H1 (cell line): ENCODE results near the gene CORO2B. TPM values are rescaled to one million over a fixed set of nuclear protein-coding genes. Genes with fewer than 3 reads are reported as not detected.
A peak's percentile ranks its signal among the peaks of the same experiment; 100 is the strongest.

Experiments used
- CTCF ChIA-PET: fragments of 300-600 bp; sonication (Branson Sonifier 250); formaldehyde crosslinking; loops from one replicate; lab custom pipeline; 2021; ENCODE audit not compliant: partially characterized antibody; lab: Charles Lee
- POLR2A ChIA-PET: fragments of 300-600 bp; sonication (Branson Sonifier 250); formaldehyde crosslinking; loops from one replicate; lab custom pipeline; 2021; ENCODE audit warnings: inconsistent platforms; ENCODE audit not compliant: partially characterized antibody; lab: Charles Lee
- DNase-seq, 2 experiments: peaks; one replicate each; pipeline versions ENCODE4 v3.0.0 to v3.0.0-alpha.2; 2010 to 2022; ENCODE audit warnings: low spot score in 2 of 2, low read depth in 1 of 2, mixed read lengths in 1 of 2
- FAIRE-seq: peaks from 2 replicates; lab custom pipeline; 2011; peaks lifted over from hg19 to GRCh38; lab: Jason Lieb, UNC
- H2AFZ ChIP-seq: 2 replicates; pipeline ENCODE4 v1.8.1; 2012; ENCODE audit warnings: low read length, inconsistent platforms
- H2AK5ac ChIP-seq: 2 replicates; pipeline ENCODE4 v1.6.1; 2013; ENCODE audit warnings: low read depth, low read length
- H2BK120ac ChIP-seq: replicated peaks from 2 replicates; pipeline ENCODE3; 2013; ENCODE audit warnings: low read depth, low read length, inconsistent platforms
- H2BK12ac ChIP-seq: 2 replicates; pipeline ENCODE4 v1.6.1; 2013; ENCODE audit warnings: low read depth, low read length
- H2BK15ac ChIP-seq: 2 replicates; pipeline ENCODE4 v1.6.1; 2013; ENCODE audit warnings: low read length
- H2BK20ac ChIP-seq: 2 replicates; pipeline ENCODE4 v1.6.1; 2013; ENCODE audit warnings: low read length
- H2BK5ac ChIP-seq: 2 replicates; pipeline ENCODE4 v1.6.1; 2013; ENCODE audit warnings: low read depth, low read length
- H3K14ac ChIP-seq: 2 replicates; pipeline ENCODE4 v1.6.1; 2013; ENCODE audit warnings: inconsistent platforms; ENCODE audit not compliant: insufficient read length
- H3K18ac ChIP-seq: 2 replicates; pipeline ENCODE4 v1.6.1; 2013; ENCODE audit warnings: low read length; ENCODE audit errors: extremely low read depth
- H3K23ac ChIP-seq: 2 replicates; pipeline ENCODE4 v1.6.1; 2013; ENCODE audit warnings: inconsistent platforms; ENCODE audit not compliant: insufficient read length
- H3K23me2 ChIP-seq: 2 replicates; pipeline ENCODE4 v1.6.1; 2013; ENCODE audit warnings: low read depth, low read length
- H3K27ac ChIP-seq: 2 replicates; pipeline ENCODE4 v1.6.1; 2011; ENCODE audit warnings: low read depth, low read length, inconsistent platforms
- H3K27me3 ChIP-seq, 4 experiments: replicated peaks in 1 of 4; 1 replicate in 1 of 4; 2 replicates in 3 of 4; pipeline versions ENCODE4 v1.6.1 to v1.8.1; 2011 to 2013; ENCODE audit warnings: low read length in 3 of 4, mild to moderate bottlenecking in 3 of 4, inconsistent platforms in 2 of 4, mixed read lengths in 2 of 4, moderate library complexity in 1 of 4; ENCODE audit not compliant: control insufficient read depth in 3 of 4, insufficient read depth in 3 of 4; ENCODE audit errors: extremely low read depth in 1 of 4
- H3K36me3 ChIP-seq, 4 experiments: 2 replicates each; pipeline versions ENCODE4 v1.6.1 to v1.8.1; 2011 to 2013; ENCODE audit warnings: mild to moderate bottlenecking in 4 of 4, low read length in 3 of 4, moderate library complexity in 2 of 4, control low read depth in 1 of 4, inconsistent platforms in 1 of 4; ENCODE audit not compliant: insufficient read depth in 4 of 4, control insufficient read depth in 2 of 4
- H3K4ac ChIP-seq: replicated peaks from 2 replicates; pipeline ENCODE3; 2013; ENCODE audit warnings: low read length, low read depth, mixed read lengths, inconsistent platforms; ENCODE audit not compliant: insufficient read length
- H3K4me1 ChIP-seq, 4 experiments: replicated peaks in 1 of 4; 1 replicate in 1 of 4; 2 replicates in 3 of 4; pipeline versions ENCODE4 v1.6.1 to v1.8.1; 2011 to 2013; ENCODE audit warnings: low read length in 3 of 4, inconsistent platforms in 2 of 4, mixed read lengths in 1 of 4; ENCODE audit not compliant: insufficient read depth in 4 of 4, control insufficient read depth in 3 of 4
- H3K4me2 ChIP-seq, 2 experiments: 2 replicates each; pipeline versions ENCODE4 v1.6.1 to v1.8.1; 2011 to 2013; ENCODE audit warnings: low read depth in 2 of 2, low read length in 2 of 2, control low read depth in 1 of 2, inconsistent platforms in 1 of 2, mild to moderate bottlenecking in 1 of 2; ENCODE audit not compliant: insufficient read depth in 1 of 2
- H3K4me3 ChIP-seq, 4 experiments: fragments of 200-600, 300-600 bp in 1 of 4; sonication (generic), shearing (Covaris generic), sonication (Bioruptor Twin) in 1 of 4; 2 replicates each; pipeline versions ENCODE4 v1.5.1 to v1.8.1; 2011 to 2016; ENCODE audit warnings: low read length in 4 of 4, low read depth in 3 of 4, control low read depth in 2 of 4, inconsistent platforms in 2 of 4, mild to moderate bottlenecking in 2 of 4, mixed read lengths in 1 of 4, moderate library complexity in 1 of 4; ENCODE audit not compliant: insufficient read depth in 2 of 4; ENCODE audit errors: extremely low read depth in 1 of 4
- H3K56ac ChIP-seq: replicated peaks from 2 replicates; pipeline ENCODE3; 2013; ENCODE audit warnings: low read depth, mild to moderate bottlenecking, mixed read lengths, low read length, inconsistent platforms; ENCODE audit not compliant: insufficient read length
- H3K79me1 ChIP-seq: 2 replicates; pipeline ENCODE4 v1.6.1; 2013; ENCODE audit warnings: low read depth, low read length, control low read depth
- H3K79me2 ChIP-seq, 2 experiments: 2 replicates each; pipeline versions ENCODE4 v1.6.1 to v1.8.1; 2012 to 2013; ENCODE audit warnings: low read length in 2 of 2, mild to moderate bottlenecking in 2 of 2, inconsistent platforms in 1 of 2; ENCODE audit not compliant: insufficient read depth in 2 of 2, control insufficient read depth in 1 of 2
- H3K9ac ChIP-seq, 4 experiments: replicated peaks in 1 of 4; 1 replicate in 1 of 4; 2 replicates in 3 of 4; pipeline versions ENCODE4 v1.6.1 to v1.8.1; 2011 to 2013; ENCODE audit warnings: low read depth in 3 of 4, low read length in 3 of 4, control low read depth in 2 of 4, mild to moderate bottlenecking in 2 of 4, moderate library complexity in 2 of 4, inconsistent platforms in 1 of 4; ENCODE audit errors: extremely low read depth in 1 of 4
- H3K9me3 ChIP-seq, 2 experiments: 2 replicates each; pipeline versions ENCODE4 v1.6.1 to v1.8.1; 2012 to 2013; ENCODE audit warnings: mild to moderate bottlenecking in 2 of 2, moderate library complexity in 2 of 2, control low read depth in 1 of 2, inconsistent platforms in 1 of 2, low read depth in 1 of 2, low read length in 1 of 2, mixed read lengths in 1 of 2; ENCODE audit not compliant: insufficient read depth in 2 of 2
- H4K20me1 ChIP-seq, 2 experiments: replicated peaks in 1 of 2; 2 replicates each; pipeline versions ENCODE3 to v1.8.1; 2011 to 2013; ENCODE audit warnings: inconsistent platforms in 2 of 2, low read length in 2 of 2, mild to moderate bottlenecking in 1 of 2; ENCODE audit not compliant: insufficient read depth in 2 of 2, control insufficient read depth in 1 of 2
- H4K5ac ChIP-seq: 2 replicates; pipeline ENCODE4 v1.6.1; 2013; ENCODE audit warnings: low read length, low read depth, mixed read lengths, inconsistent platforms; ENCODE audit not compliant: insufficient read length
- H4K8ac ChIP-seq: 2 replicates; pipeline ENCODE4 v1.8.0; 2013; ENCODE audit warnings: mild to moderate bottlenecking, moderate library complexity, low read length, inconsistent platforms; ENCODE audit not compliant: insufficient read depth; ENCODE audit errors: extremely low read depth
- H4K91ac ChIP-seq: replicated peaks from 2 replicates; pipeline ENCODE3; 2013; ENCODE audit warnings: low read length, mixed read lengths, inconsistent platforms; ENCODE audit not compliant: insufficient read length
- CHD1 ChIP-seq: IDR thresholded peaks from 2 replicates; pipeline ENCODE4 v1.6.1; 2012; ENCODE audit warnings: low read depth, low read length, improper control_type of control experiment
- EZH2 ChIP-seq: fragments of 200-600 bp; sonication (generic); IDR thresholded peaks from 2 replicates; pipeline ENCODE4 v1.7.1; 2012; ENCODE audit warnings: low read depth, mild to moderate bottlenecking, moderate library complexity, low read length, inconsistent platforms; ENCODE audit not compliant: severe bottlenecking
- NRF1 ChIP-seq: IDR thresholded peaks from 2 replicates; pipeline ENCODE4 v1.6.1; 2011; ENCODE audit warnings: mild to moderate bottlenecking, low read depth, low read length, improper control_type of control experiment
- RAD21 ChIP-seq, 2 experiments: IDR thresholded peaks in 1 of 2; conservative IDR thresholded peaks in 1 of 2; 2 replicates each; pipeline ENCODE4 v1.6.1; 2011; ENCODE audit warnings: low read depth in 2 of 2, low read length in 2 of 2, improper control_type of control experiment in 1 of 2, inconsistent platforms in 1 of 2, mild to moderate bottlenecking in 1 of 2, moderate library complexity in 1 of 2
- SIRT6 ChIP-seq: IDR thresholded peaks from one replicate; pipeline ENCODE4 v1.7.1; 2012; ENCODE audit warnings: low read length, inconsistent platforms
- SP4 ChIP-seq: IDR thresholded peaks from 2 replicates; pipeline ENCODE4 v1.6.1; 2012; ENCODE audit warnings: low read length, inconsistent platforms
- SRF ChIP-seq: IDR thresholded peaks from 2 replicates; pipeline ENCODE4 v1.6.1; 2011; ENCODE audit warnings: mild to moderate bottlenecking, low read depth, low read length, moderate library complexity
- TAF7 ChIP-seq: optimal IDR thresholded peaks from 2 replicates; pipeline ENCODE3; 2011; ENCODE audit warnings: low read depth, mild to moderate bottlenecking, inconsistent platforms, low read length, moderate library complexity, borderline replicate concordance
- WGBS, 2 experiments: shearing (Covaris generic) in 1 of 2; methylation state at CpG; one replicate each; pipeline versions ENCODE4 v1.1.6 to v1.1.7; 2013 to 2015; ENCODE audit warnings: low lambda C conversion rate in 2 of 2, mixed read lengths in 2 of 2, inconsistent platforms in 1 of 2, low coverage in 1 of 2, missing lambda C conversion rate in 1 of 2; ENCODE audit not compliant: insufficient replicate concordance in 2 of 2, insufficient coverage in 1 of 2, insufficient read length in 1 of 2; ENCODE audit errors: extremely low coverage in 1 of 2, missing lambda C conversion rate in 1 of 2; 5-methylcytosine and 5-hydroxymethylcytosine counted together
- polyA plus RNA-seq, 7 experiments: library from polyadenylated mRNA; depleted of rRNA in 3 of 7; stranded (reverse) in 5 of 7; unstranded in 2 of 7; fragments of >200 nt in 5 of 7; fragments of 200-250 nt in 2 of 7; gene quantifications; 1 replicate in 5 of 7; 2 replicates in 1 of 7; 4 replicates in 1 of 7; pipeline versions ENCODE4 v1.2.1 to v1.2.3, GENCODE V29; 2011 to 2013; ENCODE audit warnings: missing spikeins in 2 of 7, mixed read lengths in 2 of 7
- total RNA-seq: library from RNA; stranded (reverse); fragmentation: NEBNext Ultra II Directional; extraction: Animal tissue kit (Norgen Biotek cat#: 25700); gene quantifications from 2 replicates; pipeline ENCODE4 v1.2.1, GENCODE V29; 2021
- TF ChIP-seq, protein P1 (sequence below), 3 experiments: IDR thresholded peaks; 1 replicate in 2 of 3; 2 replicates in 1 of 3; pipeline versions ENCODE4 v1.5.1 to v1.6.1; 2011; ENCODE audit warnings: low read length in 3 of 3, mild to moderate bottlenecking in 3 of 3, inconsistent platforms in 2 of 3, low read depth in 1 of 3, moderate library complexity in 1 of 3; ENCODE audit not compliant: insufficient read depth in 1 of 3; ENCODE audit errors: control extremely low read depth in 1 of 3

Gene CORO2B
- total and polyA plus RNA-seq, 2 of the 8 experiments (the other 6 are each of a cell fraction or from before 2014, with no cell fraction given) = 3.4 to 6.7 TPM

GRCh38 chr15:68668926-68669600 is 90.3 kb downstream of the CORO2B start:
- Histone ChIP-seq H3K9me3 (no peaks in the 10 kb centered on the region; a peak in 1 of 4 replicates), H2BK120ac (no peak overlapping the region), H3K23me2 (no peaks in the 10 kb centered on the region; the same call in 1 of the 2 replicates), H3K4me1 (peaks cover 8 to 16% (median 11%) of the 10 kb centered on the region in 4 experiments), H2BK15ac (no peak overlapping the region), H3K18ac (peak overlapping the region; percentile 32; the same call in 1 of the 2 replicates), H3K79me2 (no peaks in the 10 kb centered on the region), H2AFZ (no peak overlapping the region), H2AK5ac (0 out of 2 replicates have a peak overlapping the region, but pooled peaks have one; percentile 75), H3K4ac (peak overlapping the region; percentile 44), H4K8ac (no peak overlapping the region), H2BK5ac (peak overlapping the region; percentile 48; the same call in 1 of the 2 replicates), H3K56ac (no peak overlapping the region), H4K5ac (no peak overlapping the region), H3K9ac (no peak overlapping the region; a peak in 1 of 7 replicates), H3K4me3 (no peak overlapping the region), H3K79me1 (no peaks in the 10 kb centered on the region), H2BK20ac (0 out of 2 replicates have a peak overlapping the region, but pooled peaks have one; percentile 11), H3K4me2 (no peak overlapping the region), H3K27ac (no peak overlapping the region), H3K14ac (no peak overlapping the region), H4K20me1 (no peaks in the 10 kb centered on the region), H4K91ac (no peak overlapping the region), H3K27me3 (peaks cover 0 to 2% (median 0%) of the 10 kb centered on the region in 4 experiments; a peak in 2 of 7 replicates), H3K36me3 (no peaks in the 10 kb centered on the region), H2BK12ac (peak overlapping the region; percentile 60; the same call in 1 of the 2 replicates), H3K23ac (no peak overlapping the region)
- FAIRE-seq = no peak
- peak in 1 of 2 experiments; percentile 35 for DNase-seq
- ChIA-PET CTCF (interaction anchor here (0.8 to 35.0 kb wide), 8 partner anchors 15 to 358 kb away, joined by 3 to 721 read pairs (median 6); no protein-coding TSS in a partner anchor), POLR2A (interaction anchor here (0.7 kb wide), 1 partner anchor 68 kb away, joined by 3 read pairs; no protein-coding TSS in a partner anchor)
- WGBS, 2 experiments = 87% methylated on average over 11 of the region's 11 CpGs; no CpG with 5 or more reads in 1 of the 2 experiments
- no peak for TF ChIP-seq CHD1
- TF ChIP-seq TAF7 = no peak
- TF ChIP-seq SIRT6 = no peak
- TF ChIP-seq, protein P1, sequence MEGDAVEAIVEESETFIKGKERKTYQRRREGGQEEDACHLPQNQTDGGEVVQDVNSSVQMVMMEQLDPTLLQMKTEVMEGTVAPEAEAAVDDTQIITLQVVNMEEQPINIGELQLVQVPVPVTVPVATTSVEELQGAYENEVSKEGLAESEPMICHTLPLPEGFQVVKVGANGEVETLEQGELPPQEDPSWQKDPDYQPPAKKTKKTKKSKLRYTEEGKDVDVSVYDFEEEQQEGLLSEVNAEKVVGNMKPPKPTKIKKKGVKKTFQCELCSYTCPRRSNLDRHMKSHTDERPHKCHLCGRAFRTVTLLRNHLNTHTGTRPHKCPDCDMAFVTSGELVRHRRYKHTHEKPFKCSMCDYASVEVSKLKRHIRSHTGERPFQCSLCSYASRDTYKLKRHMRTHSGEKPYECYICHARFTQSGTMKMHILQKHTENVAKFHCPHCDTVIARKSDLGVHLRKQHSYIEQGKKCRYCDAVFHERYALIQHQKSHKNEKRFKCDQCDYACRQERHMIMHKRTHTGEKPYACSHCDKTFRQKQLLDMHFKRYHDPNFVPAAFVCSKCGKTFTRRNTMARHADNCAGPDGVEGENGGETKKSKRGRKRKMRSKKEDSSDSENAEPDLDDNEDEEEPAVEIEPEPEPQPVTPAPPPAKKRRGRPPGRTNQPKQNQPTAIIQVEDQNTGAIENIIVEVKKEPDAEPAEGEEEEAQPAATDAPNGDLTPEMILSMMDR (IDR thresholded peaks at IDR 0.05; ENCODE audit: control extremely low read depth in 1 of 3, insufficient read depth in 1 of 3, low read depth in 1 of 3, low read length in 3 of 3) = no peak
- no peak for TF ChIP-seq RAD21 (IDR thresholded peaks at IDR 0.05 in 1 of 2, conservative IDR thresholded peaks at IDR 0.05 in 1 of 2; ENCODE audit: low read depth in 2 of 2, low read length in 2 of 2)
- no peak for TF ChIP-seq EZH2
- TF ChIP-seq SP4 = no peak
- TF ChIP-seq NRF1 = no peak
- no peak for TF ChIP-seq SRF
